GM19025 (cell line): ENCODE data around the gene CAMSAP1.

Experiments
- ATAC-seq: cut with Tn5 transposase; IDR thresholded peaks from one replicate; pipeline ENCODE4 v1.9.1; 2021; ENCODE audit warnings: mild to moderate bottlenecking, low read depth, moderate library complexity; ENCODE audit not compliant: unreplicated experiment

The CAMSAP1 gene

DNA sequence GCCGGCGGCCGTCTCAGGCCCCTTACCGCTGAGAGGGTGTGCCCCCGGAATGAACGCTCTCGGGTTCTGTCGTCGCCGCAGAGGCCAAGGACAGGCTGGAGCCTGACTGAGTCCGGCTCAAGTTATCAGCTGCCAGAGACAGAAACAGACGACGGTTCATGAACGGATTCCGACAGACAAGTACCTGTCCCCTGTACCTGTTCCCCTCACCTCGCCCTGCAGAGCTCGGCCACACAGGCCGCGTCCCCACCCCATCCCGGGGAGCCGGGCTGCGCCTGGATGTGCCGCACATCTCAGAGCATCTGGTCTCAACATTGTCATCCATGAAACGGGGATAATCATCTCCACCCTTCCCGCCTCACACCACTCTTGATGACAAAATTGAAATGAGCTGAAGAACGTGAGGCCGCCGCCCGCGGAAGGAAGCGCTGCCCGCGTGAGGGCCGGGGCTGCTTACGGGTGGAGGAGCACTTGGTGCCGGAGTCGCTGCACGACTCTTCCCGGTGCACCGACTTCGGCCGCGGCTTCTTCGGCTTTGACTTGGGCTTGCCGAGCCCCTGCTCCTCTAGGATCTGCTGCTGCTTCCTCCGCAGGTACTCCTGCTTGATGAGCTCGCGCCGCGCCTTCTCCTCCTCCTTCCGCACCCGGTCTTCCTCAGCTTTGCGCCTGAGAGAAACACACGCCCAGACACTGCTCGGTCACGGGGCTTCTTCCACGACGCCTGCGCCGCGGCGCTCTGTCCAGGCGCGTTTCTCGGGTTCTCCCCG lies 89.2 kb downstream of the CAMSAP1 start:
- no peak for ATAC-seq

DNA sequence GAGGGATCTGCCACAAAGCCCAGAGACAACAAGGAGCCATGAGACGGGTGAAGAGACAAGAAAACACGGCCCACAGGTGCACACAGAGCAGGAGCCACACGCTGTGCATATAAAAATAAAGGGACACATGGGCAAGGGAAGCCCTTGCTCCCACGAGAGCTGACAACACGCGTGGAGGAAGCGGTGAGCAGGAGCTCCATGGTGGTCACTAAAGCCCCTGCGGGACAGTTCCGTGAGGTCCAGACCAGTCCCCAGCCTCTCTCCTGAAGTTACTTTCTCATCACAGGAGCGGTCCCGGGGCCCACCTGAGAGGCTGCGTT lies 90.7 kb downstream of the CAMSAP1 start:
- ATAC-seq: no peak

DNA sequence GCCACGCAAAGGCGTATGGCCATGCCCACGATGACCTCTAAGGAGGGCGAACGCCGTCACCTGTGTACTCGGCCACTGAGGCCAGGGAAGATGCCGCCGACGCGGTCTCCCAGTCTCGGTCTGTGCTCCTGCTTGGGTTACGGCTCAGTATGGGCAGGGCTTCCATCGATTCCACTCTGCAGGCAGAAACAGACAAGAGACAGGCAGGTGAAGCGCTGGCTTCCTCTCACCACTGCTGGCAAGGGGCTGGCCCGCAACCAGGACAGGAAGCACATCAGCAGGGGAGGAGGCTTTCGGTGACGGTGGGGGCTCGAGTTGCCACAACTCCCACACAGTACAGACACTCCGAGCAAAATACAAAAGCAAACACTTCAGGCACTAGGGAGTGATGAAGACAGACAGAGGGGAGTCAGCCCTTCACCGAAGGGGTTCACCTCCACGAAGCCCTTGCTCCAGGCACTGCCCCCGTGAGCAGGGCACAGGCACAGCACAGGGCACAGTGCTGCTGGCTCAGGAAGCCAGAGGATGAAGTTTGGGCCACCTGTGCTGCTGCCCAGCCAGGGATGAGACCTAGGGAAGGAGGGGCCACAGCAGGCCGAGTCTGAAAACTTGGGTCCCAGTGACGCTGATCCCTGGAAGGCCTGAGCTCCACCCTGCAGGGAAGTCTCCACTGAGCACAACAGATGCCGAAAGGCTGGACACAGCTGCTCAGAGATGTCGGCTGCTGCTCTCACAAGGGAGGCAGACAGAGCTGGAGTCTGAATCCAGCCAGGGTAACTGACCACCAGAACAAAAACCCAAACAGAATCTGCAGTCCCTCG lies 91.3 kb downstream of the CAMSAP1 start:
- ATAC-seq: no peak

DNA sequence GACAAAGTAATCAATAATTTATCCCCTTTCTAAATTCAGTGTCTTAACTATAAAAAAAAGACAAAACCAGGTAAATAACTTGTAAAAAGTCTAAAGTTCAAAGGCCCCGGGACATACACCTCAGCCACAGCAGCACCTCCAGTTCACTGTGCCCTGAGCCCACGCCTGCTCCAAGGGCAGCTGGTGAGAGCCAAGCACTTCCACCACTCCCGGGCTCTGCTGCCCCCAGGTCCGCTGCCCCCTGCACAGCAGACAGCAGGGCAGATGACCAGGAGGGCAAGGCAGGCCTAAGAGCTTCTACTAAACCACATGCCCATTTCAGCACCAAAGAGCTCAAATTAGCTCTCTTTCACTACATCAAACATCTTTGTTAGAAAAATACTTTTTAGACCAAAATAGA lies 91.9 kb downstream of the CAMSAP1 start:
- no peak for ATAC-seq

DNA sequence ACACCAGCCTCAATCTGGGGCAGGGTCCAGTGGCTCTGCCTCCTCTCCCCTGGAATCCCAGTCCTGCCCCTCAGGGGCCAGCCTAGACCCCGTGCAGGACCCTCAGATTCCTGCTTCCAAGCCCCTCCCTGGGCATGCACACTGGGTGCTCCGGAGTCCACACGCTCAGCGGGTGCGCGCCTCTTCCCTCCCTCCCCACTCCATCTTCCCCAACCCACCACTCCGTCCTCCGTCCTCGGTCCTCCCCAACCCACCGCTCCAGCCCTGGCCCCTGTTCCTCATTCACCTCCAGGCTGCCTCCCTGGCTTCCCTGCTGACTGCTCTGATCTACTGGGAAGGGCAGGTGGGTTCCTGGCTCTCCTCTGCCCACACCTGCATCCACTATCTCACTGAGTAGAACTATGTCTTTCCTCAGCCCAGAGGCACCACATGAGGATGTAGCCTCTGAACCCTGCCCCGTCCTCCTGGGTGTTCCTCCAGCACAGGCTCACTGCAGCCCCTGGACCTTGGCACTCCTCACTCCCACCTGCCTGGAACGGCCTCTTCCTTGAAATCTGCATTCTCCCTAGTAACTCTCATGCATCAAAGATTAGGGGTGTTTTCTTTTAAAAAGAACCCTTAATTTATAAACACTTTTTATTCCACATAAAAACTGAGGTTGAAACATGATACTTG lies 92.8 kb downstream of the CAMSAP1 start:
- no peak for ATAC-seq

DNA sequence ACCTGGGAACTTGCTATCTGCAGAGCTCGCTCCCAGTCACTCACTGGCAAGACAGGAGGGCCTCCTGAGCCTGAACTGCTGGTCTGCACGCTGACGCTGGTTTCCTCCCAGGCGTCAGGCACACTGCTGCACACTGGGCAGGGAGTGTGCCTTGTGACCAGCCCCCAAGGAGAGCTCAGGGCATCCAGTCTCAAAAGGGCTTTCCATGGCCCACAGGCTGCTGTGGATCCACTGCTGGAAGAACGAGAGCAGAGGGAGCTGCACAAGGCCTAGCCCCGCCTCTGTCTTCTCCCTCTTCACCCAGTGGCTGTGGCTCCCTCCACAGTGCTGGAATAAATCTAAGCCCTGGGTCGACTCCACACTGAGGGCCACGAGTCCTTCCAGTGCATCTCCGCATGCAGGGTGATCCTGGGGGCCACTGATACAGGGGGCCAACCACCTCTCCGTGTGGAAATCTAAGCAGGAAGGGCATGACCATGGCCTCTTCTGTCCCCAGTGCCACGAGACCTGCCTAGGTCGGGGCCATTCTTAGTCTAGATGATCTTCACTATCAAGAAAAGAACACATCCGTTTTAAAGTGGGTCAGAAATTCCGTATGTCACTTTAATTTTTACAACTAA lies 93.6 kb downstream of the CAMSAP1 start:
- no peak for ATAC-seq

DNA sequence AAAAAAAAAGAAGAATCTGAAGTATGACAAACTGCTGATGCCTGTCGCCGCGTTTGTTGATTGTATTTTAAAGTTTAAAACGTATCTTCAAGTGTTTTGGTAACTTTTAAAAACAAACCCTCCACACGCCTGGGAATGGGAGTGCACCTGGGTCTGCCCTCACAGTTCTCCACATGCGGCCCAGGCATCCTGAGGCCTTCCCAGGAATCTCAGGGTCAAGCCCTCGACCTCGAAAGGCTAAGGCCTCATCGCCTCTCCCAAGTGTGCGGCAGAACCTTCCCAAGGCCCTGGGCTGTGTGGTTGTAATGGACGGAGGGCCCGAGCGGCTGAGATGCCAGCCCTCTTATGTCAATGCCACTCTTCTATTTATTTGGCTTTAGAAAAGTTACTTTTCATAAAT lies 94.4 kb downstream of the CAMSAP1 start:
- no peak for ATAC-seq

DNA sequence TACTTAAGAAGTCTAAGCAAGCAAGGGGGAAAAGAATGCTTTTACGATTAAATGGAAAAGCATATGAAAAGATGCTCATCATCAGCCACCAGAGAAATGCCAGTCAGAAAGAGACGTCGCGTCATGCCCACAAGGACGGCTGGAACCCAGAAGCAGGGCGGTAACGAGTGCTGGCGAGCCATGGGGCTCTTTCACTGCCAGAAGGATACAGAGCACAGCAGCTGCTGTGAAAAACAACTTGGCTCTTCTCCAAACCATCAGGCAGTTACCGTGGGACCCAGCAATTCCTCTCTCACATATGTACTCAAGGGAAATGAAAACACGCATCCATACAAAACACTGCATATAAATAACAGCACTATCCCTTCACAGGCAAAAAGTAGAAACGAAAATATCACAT lies 95.5 kb downstream of the CAMSAP1 start:
- no peak for ATAC-seq

DNA sequence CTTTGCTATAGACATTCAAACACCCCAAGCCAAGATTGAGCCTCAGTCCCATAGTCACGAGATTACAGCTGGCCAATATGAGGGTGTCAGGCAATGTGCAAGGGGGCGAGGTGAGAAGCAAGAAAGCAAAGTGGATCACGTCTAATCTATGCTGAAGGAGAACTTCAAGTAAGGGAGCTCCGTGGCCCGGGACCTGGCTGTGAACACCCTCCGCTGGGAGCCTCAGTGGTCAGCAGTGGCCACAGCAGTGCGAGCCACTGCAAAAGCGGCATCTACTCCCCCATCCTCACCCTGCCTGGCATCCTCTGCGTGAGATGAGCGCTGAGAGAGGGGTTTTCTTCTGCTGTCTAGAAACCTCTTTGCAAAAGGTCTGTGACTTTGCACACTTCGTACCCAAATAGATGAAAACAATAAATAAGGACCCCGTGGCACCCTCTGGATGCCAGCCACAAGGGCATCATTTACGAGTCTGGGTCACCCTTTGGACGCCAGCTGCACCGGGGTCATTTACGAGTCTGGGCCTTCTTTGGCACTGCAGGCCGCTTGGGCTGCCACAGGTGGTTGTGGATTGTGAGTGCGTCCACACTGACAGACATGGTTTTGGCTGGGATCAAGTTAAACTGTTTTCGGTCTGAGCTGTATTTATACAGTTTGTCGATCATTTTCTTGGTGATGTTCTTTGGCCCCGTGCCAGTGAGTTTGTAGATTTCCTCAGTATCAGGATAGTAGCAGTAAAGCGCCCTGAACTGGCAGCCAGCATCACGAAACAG lies 96.4 kb downstream of the CAMSAP1 start:
- no peak for ATAC-seq

DNA sequence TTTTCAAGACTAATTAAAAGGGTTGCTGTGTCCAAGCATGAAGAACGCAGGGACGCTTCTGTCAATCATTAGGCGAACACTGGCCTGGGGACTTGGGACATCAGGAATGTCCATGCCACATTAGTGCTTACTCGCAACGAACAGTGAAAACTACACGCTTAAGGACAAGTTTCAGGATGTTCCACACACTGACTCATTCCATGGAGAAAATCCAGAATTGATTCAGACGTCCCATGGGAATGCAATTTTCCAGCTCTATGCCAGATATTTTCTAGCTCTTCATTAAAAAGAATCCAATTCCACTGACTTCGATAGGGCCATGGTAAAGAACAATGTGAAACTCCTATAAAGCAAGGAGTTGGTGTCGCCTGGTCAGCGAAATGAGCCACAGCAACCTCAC lies 98.2 kb downstream of the CAMSAP1 start:
- no peak for ATAC-seq

DNA sequence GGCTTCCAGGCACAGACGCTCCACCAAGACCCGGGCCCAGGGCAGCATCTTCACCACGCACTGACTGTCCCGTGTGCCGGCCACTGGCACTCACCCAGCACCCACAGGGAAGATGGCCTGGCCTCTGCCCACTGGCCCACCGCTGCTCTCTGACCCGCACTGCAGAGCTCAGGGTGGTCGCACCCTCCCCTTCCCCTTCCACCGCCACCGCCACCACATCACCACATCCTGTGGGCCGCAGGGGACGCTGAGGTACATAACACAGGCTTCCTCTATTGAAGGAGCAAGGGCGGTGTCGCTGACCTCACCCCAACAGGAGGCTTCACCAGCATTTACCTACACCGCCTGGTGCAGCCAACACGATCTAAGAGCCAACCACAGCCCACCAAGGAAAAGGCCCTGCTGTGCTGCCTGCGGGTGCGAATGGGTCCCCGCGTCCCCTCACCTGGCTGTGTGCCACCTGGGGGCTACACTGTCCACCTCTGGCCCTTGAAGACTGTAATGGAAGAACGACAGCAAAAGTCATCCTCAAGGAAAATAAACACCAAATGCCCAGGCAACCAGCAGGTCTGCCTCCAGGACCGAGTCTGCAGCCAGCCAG lies 101.8 kb downstream of the CAMSAP1 start:
- no peak for ATAC-seq

DNA sequence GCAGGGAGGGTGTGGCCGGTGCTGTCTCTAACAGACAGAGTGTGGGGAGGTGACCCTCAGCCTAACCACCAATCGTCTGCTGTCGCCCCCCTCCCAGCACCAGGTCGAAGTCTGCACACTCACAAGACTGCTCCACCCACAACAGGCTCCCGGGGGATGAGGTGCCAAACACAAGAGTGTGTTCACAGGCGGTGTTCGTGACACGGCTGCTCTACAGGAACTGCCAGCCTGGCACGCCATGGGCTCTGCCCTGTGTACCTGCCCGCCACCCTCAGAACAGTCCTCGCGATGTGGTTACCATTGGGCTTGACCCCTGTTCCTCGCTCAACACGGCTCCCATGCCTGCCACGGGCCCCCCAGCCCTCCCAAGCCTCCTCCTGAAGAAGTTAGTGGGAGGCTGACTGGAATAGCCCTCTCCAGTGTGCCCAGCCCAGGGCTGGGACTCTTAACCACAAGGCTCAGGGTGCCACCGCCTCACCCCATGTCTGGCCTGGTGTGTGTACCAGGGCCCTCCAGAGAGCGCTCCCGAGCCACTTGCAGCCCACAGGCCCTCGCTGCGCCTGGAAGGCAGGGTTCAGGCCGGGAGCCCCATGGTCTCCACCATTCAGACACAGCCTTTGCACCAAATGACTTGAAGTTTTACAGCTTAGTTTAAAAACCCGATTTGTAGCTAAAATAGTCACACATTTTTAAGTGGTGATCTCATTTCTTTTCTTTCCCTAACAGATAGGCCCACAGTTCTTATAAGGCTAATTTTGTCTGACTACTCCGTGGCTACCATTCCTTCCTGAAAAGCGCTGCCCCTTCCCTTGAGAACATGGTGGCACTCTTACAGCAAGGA lies 102.5 kb downstream of the CAMSAP1 start:
- no peak for ATAC-seq

DNA sequence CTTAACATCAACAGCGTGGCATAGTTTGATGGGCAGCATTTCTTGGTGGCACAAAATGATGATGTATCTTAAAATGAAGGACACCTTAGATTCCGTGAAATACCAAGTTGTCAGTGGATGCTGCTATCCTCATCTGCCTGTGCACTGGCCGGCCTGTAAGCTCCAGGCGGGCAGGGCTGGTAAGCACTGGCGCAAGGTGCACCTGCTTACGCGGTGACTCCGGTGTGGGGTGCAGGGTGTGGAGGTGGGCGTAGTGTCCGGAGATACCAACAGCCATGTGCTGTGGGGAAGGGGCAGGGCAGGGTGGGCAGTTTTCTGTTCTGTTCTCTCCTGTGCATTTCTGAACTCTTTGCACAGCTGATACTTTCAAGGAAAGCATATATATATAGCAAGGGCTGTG lies 103.9 kb downstream of the CAMSAP1 start:
- ATAC-seq: no peak

DNA sequence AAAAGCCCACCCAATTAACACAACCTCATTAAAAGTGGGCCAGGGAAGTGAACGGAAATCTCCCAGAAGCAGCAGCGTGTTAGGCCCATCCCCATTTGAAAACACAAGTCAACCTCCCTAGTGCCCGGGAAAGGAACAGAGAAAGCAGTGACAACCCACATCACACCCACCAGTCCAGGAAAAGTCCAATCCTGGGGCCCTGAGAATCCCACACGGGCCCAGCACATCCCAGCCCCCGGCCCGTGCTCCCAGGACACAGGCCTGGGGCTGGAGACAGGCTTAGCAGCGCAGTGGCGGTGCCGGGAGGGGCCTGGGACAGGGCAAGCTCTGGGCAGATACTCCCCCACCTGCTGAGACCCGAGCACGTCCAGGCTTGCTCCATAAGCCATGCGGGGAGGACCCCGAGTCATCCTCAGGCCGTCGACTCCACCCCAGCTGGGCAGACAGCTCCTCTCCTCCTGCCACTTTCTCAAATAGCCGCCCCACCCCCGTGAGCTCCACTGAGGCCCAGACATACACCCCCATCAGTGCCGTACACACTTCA lies 104.4 kb downstream of the CAMSAP1 start:
- no peak for ATAC-seq

DNA sequence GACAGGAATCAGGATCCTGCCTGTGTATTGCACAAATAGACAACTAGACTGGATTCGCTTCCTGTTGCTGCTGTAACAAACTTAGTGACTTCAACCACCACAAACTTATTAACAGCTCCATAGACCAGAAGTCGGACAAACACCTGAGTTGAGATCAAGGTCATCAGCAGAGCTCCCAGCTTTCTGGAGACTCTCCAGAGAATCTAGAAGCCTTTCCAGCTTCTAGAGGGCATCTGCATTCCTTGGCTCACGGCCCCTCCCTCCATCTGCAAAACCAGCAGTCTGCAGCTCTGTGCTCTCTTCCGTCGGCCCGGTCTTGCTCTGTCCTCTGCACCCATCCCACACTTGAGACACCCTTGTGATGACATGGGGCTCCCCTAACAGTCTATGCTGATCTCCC lies 106.3 kb downstream of the CAMSAP1 start:
- ATAC-seq: no peak

DNA sequence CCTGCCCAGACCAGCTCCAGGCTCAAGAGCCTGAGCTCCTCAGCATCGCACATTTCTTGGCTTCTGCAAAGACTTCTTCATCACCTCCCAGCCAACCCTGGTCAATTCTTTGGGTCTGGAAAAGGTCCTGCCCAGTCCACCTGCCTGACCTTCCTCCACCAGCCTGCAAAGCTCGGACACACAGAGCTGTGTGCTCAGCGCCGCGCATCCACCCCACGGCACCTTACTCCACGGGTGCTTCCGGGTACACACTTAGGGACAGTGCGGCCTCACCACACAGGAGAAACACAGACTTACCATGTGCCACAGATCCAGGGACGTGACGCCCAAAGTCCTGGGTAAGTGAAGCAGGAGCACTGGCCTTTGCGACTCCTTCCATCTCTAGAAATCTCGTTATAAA lies 108.1 kb downstream of the CAMSAP1 start:
- ATAC-seq: no peak

DNA sequence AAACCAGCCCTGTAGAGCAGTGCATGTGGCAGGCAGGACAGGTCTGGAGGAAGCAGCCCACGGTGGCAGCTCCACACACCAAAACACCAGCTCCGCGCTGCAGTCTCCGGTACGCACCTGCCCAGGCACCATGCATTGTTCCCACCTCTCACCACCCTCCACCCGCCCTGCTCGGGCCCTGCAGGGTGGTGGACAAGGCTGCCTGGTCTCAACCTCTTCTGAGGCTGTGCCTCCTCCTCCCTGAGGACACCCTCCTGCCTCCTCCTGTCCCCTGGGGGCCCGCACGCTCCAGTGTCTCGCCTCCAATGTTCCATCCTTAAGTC lies 109.1 kb downstream of the CAMSAP1 start:
- ATAC-seq: no peak

DNA sequence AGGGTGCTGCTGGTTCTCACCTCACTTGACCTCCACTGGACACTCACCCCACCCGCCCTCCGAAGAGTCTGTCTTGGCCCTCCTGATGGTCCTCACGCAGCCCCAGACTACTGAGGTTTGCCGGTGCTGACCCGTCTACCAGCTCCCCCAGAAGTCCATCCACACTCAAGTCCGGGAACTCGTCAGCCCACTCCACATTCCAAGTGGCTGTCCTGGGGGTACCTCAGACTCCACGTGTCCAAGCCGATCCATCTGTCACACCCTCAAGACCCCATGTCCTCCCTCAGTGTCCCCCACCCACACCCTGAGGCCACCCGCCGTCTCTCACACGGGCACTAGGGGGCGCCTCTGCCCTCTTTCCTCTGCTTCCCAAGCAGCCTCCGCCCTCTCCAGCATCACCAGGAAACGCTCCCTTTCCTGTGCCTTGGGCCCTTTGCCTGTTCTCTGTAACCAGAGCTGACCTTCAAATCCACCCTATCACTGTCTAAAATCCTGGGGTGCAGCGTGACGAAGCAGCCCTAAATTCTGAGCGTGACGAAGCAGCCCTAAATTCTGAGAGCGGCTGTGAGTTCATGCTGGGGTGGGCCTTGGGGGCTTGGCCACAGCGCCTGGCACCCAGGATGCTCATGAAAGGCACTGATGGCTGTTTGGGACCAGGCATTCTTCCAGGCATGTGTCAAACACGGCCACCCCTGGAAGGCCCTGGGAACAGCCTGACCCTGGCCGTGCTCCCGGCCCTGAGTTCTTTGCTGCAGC lies 109.7 kb downstream of the CAMSAP1 start:
- no peak for ATAC-seq
